CD4-positive, alpha-beta T cell treated with Interleukin-15 for 4 hours (primary cell): ENCODE measurements around the gene ADGRL2.

Source experiments
- DNase-seq: peaks from one replicate; pipeline ENCODE4 v3.0.0-alpha.2; 2020; ENCODE audit warnings: low spot score

Gene ADGRL2

GRCh38 chr1:81800695-81801650 is at the start of gene ADGRL2:
Gene ADGRL2, plus strand, starts transcription at chr1:81800934. Its CDS starts 36,051 bp downstream, at chr1:81836985.
- no peak for DNase-seq

- no peak for DNase-seq
Measured at GRCh38 chr1:81752840-81753239, 47.9 kb upstream of the ADGRL2 start.

- DNase-seq, result no peak
Measured at GRCh38 chr1:81754424-81754823, 46.3 kb upstream of the ADGRL2 start.

DNA sequence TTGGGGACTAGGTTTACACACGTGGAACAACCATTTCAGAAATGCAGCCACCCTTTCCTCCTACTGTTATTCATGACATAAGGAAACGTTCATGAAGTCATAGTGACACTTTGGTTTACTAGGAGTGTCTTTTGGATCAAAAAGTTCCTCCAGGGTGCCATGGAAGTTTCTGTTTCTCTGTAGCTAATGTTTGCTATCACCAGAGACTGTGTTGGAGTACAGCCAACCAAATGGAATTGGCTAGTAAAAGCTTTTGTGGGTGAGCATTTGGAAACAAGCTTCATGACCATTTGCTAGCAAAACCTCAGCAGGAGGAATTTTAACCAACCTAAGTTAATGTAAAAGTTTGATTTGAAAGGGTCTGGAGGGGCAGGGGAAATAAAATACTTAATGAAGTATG is 43.9 kb upstream of the ADGRL2 start:
- no peak for DNase-seq

GRCh38 chr1:81757398-81758020 is 43.2 kb upstream of the ADGRL2 start:
- DNase-seq, result no peak

DNA sequence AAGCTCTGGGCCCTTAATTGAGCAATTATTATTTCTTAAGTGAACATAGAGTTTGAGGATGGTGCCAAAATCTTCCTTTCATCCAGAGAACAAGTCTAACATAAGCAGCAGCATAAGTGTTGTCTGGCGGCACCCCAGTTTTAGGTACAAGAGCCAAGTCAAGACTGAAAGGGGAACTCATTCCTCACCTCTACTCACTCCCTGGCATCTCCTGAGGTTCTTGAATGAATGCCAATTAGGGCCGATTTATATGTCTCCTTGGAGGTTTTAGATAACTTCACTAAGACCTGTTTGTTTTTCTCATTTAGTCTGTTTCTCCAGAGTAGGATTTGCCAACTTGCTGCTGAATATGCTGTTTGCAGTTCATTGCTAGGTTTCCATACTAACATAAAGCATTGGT is 42.6 kb upstream of the ADGRL2 start:
- no peak for DNase-seq

DNA sequence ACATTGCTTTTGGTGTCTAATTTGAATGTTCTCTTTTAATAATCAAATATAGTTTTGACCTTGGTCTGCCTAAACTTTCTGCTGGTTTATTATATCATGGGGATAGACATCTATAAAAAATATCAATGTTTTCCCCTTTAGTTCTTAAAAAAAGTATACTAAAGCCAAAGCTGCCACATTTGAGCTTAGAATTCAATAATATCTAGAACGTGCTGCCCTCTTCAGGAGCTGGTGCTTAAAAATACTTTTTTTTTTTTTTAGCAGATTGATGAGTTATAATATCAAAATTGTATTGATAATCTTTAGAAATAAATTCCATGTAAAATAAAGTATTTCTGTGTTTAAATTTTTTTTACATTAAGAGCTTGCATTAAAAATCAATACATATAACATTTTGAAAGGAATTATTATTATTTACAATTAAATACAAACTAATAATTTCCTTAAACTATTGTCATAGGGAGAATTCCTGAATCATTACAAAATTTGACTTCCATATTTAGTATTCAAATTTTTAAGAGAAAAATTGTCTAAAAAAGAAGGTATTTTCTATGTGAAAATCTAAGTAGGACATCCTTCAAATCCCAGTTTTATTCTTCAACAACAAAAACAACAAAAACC is 40.1 kb upstream of the ADGRL2 start:
- DNase-seq, result no peak

- DNase-seq, result no peak
Measured at GRCh38 chr1:81775510-81775909, 25.2 kb upstream of the ADGRL2 start.

DNA sequence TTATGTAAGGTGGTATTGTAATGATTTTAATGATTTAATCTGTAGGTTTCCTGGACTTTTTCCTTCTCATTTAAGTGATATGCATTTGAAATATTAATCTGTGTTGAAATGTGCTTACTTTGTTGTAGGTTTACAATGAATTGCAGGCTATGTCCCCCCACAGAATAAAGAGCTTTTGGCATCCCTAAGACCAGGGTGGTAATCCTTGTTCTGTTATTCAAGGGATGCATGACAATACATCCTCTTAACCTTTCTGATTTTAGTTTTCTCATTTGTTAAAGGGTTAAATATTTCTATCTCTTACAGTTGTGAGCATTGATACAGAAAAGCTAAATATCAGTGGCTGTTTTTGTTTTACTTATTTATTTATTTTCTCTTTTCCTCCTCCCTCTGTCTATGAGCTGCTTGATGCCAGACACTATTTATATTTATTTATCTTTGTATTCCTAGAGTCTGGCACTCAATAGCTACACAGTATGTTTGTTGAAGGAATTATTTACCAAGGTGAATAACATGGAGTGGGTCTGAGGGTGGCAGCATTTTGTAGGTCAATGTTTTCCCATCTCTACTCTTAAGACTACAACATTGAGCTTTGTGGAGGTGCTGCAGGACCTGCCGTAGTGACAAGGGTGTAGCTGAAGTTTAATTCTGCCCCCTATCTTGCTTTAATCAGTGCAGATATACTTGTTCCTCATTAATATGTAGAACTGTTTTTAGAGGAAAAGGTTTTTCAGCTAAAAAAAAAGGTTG is 19.9 kb upstream of the ADGRL2 start:
- DNase-seq, result no peak

DNA sequence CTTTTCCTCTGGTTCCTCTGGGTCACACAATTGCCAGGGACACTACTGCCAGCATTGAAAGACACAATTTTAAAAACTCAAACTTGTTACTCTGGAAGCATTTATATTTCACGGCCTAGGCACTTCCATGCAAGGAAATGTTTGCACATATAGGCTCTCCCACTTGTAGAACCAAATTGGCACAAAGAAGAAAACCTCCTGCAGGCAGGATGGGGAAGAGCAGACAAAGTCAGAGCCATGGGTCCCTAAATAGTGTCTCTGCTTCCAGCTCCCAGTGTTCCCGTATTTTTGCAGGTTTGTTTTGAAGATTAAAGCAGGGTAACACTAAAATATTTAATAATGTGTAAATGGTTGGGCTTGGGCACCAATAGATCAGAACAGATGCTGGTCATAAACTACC is 19.0 kb upstream of the ADGRL2 start:
- DNase-seq, result no peak

DNA sequence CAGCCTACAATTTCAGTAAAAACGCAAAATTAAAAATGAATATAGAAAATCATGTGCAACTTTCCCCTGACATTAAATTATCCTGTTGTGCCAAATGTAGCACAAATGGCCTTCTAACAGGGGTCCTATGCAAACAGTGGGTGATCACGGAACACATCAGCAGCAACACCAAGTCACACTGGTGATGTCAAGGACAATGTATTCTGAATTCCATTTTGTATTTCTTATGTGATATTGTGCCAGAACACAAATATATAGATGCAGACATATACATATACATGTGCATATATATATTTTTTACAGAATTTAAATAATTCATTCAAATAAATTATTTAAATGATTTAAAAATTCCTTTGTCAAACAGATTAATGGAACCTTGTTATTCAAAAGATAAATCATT is 8.6 kb upstream of the ADGRL2 start:
- no peak for DNase-seq

DNA sequence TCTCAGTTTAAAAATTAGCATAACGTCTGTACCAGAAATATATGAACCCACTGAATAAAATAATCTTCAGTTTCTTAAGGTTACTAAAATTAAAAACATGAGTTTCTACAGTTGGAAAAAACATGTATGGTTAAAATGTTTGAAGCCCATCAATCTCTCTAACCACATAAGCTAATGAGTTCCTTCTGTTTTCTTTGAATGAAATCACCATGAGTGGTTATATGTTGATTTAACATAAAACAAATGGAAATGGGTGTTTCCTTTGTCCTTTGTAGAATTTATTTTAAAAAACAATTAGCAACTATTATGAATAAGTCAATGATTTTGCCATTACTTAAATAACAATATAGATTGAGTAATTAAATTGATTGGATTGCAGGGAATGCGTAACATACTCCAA is 3.0 kb upstream of the ADGRL2 start:
- DNase-seq, result no peak

- no peak for DNase-seq
Measured at GRCh38 chr1:81799939-81800694, 617 bp upstream of the ADGRL2 start.

DNA sequence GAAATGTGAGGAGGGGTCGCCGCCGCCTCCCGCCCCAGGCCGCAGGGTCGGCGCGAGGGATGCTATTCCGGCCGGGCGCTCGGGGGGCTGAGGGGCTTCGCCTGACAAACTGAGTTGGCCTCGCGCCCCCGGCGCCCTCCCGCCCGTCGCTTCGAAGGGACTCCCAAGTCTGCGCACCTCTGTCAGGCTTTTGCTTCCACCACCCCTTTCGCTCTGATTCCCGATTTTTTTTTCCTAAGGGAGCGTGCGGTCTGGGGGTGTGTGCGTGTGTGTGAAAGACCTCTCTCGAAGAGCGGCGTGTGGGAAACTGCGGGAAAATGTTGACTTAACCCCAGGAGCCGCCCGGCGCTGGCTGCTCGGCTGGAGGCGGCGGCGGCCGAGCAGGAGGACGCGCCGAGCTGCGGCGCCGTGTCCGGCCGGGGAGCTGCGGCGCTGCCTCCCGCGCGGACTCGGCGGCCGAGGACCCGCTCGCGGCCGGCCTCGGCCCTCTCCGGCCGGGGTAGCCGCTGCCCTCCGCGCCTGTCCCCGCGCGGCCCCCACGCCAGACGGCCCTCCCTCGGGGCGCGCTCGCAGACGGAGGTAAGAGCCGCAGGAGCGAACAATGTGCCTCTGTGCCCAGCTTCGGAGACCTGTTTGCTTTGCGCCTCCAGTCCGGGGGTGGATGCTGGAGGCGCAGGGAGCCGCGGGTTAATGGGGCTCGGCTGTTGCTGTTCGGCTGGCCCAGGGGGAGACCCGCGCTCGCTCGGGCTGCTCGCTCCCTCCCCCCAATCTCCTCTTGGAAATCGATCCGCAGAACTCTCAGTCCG is 1.1 kb downstream of the ADGRL2 start:
- no peak for DNase-seq

- no peak for DNase-seq
Measured at GRCh38 chr1:81802457-81802706, 1.6 kb downstream of the ADGRL2 start.

DNA sequence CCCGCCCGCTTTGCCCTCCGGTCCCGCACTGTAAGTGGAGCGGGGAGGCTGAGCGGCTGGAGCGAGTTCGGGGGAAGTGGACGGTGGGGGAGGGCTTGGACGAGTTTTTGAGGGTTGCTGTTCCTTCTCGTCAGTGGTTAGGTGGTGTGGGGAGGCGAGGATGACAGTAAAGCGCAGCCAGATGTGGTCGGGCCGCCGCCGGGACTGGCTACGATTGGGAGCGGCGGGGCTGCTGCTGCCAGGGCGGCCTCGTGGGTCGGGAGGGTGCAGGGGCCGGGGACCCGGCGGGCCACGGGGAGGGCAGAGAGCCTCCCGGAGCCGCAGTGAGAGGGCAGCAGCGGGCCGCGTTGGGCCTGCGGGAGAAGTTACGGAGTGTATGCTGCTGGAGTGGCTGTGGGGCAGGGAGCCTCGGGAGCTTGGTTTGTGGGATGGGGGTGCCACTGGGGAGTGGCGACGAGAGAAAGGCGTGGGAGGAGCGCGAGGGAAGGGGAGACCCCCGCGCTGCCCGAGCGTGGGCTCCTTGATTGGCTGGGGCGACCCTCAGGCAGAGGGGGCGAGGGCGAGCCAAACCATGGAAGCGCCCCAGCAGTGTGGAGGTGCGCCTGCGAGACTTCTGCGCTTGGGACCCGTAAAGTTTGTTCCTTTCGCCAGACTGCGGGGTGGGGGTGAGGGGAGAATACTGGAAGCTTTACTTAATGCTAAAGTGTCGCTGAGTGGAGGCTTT is 2.1 kb downstream of the ADGRL2 start:
- DNase-seq, result no peak

DNA sequence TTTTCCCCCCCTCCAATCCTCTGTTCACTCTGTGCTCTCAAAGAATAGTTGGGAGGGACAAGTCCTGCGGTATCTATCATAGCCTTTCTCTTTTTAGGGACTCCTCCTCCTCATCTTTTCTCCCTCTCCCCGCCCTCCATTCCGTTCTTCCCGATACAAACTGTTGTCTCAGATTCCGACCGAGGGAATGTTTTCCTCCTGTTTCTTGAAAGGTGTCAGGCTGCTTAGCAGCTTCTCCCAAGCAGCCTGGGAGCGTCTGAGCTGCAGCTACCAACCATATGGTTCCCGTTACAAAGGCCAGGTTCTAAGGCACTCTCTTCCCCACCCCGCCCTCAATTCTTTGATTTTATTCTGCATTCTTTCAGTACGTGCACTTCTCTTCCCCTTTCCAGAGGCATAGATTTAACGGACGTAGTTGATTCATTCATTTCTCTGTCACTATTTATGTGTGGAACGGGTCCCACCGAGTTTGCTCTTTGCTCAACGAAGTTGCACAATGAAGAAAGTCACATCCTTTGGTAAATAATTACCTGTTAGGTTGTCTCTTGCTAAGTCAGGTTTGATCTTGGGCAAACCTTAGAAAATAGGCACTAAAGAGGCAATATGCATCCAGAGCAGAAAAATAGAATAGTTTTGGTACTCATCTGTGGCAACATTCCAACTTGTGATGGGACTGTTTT is 2.8 kb downstream of the ADGRL2 start:
- no peak for DNase-seq

- no peak for DNase-seq
Measured at GRCh38 chr1:81804312-81804711, 3.6 kb downstream of the ADGRL2 start.

- no peak for DNase-seq
Measured at GRCh38 chr1:81805537-81806431, 5.0 kb downstream of the ADGRL2 start.
